Measurements from ENCODE around the gene VSIG8.

DNA sequence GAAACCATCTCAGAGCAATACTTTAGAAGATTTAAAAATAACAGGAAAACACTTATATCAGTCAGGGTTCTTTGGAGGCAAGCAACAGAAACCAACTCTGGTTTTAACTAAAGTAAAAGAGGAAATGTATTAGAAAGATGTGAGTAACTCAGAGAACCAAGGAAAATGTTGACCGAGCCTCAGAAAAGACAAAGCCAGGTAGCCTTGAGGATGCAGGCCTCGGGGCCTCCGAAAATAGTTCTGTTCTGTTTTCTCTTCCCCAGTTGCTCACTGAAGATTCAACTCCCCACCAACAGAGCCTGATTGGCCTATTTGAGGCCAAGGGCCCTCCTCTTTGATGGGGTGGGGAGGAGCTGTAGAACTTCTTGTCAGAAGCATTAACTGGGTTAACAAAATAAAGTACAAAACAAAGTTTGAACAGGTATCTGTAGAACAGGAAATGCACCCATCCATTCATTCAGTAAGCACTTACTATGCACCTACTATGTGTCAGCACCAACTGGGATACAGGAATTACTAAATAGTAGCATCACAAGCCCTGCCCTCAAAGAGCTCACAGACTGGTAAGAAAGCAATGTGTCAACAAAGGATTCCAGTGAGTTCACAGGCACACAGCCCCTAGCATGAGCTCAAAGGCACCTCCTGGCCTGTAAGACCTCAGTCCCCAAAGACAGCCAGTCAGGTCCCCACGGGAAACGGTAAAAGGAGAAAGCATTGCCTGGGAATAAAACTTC is 23.2 kb downstream of the VSIG8 start:
- TF ChIP-seq, protein P1, sequence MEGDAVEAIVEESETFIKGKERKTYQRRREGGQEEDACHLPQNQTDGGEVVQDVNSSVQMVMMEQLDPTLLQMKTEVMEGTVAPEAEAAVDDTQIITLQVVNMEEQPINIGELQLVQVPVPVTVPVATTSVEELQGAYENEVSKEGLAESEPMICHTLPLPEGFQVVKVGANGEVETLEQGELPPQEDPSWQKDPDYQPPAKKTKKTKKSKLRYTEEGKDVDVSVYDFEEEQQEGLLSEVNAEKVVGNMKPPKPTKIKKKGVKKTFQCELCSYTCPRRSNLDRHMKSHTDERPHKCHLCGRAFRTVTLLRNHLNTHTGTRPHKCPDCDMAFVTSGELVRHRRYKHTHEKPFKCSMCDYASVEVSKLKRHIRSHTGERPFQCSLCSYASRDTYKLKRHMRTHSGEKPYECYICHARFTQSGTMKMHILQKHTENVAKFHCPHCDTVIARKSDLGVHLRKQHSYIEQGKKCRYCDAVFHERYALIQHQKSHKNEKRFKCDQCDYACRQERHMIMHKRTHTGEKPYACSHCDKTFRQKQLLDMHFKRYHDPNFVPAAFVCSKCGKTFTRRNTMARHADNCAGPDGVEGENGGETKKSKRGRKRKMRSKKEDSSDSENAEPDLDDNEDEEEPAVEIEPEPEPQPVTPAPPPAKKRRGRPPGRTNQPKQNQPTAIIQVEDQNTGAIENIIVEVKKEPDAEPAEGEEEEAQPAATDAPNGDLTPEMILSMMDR (IDR thresholded peaks at IDR 0.05), result no peak
- no peak for TF ChIP-seq EZH2 (IDR thresholded peaks at IDR 0.05; ENCODE audit: borderline replicate concordance, insufficient read depth, low read depth, low read length, poor library complexity, severe bottlenecking)
